HEK293 (cell line): Measurements from ENCODE around the gene ETNK1.

Source experiments
- ZBTB7A ChIP-seq: fragments of 450-650 bp; formaldehyde crosslinking; IDR thresholded peaks from 2 replicates; pipeline ENCODE4 v1.5.1; 2016; ENCODE audit warnings: low read depth, missing biosample characterization, missing genetic modification characterization
- ZFP41 ChIP-seq: fragments of 450-650 bp; formaldehyde crosslinking; IDR thresholded peaks from 2 replicates; pipeline ENCODE4 v1.5.1; 2016; ENCODE audit warnings: missing biosample characterization, missing genetic modification characterization, borderline replicate concordance
- ZNF121 ChIP-seq: fragments of 450-650 bp; formaldehyde crosslinking; IDR thresholded peaks from 2 replicates; pipeline ENCODE4 v1.5.1; 2016; ENCODE audit warnings: missing biosample characterization, missing genetic modification characterization
- ZNF140 ChIP-seq: fragments of 450-650 bp; formaldehyde crosslinking; IDR thresholded peaks from 2 replicates; pipeline ENCODE4 v1.5.1; 2016; ENCODE audit warnings: missing biosample characterization, missing genetic modification characterization
- ZNF175 ChIP-seq: fragments of 450-650 bp; formaldehyde crosslinking; IDR thresholded peaks from 2 replicates; pipeline ENCODE4 v1.5.1; 2016; ENCODE audit warnings: missing biosample characterization, missing genetic modification characterization
- ZNF510 ChIP-seq: fragments of 450-650 bp; formaldehyde crosslinking; IDR thresholded peaks from 2 replicates; pipeline ENCODE4 v1.5.1; 2018; ENCODE audit warnings: mild to moderate bottlenecking, missing genetic modification characterization, missing biosample characterization; ENCODE audit not compliant: insufficient replicate concordance
- TF ChIP-seq, protein P1 (sequence below): fragments of 450-650 bp; formaldehyde crosslinking; IDR thresholded peaks from 2 replicates; pipeline ENCODE4 v1.5.1; 2016; ENCODE audit warnings: missing biosample characterization, missing genetic modification characterization
- TF ChIP-seq, protein P2 (sequence below): fragments of 450-650 bp; formaldehyde crosslinking; IDR thresholded peaks from 2 replicates; pipeline ENCODE4 v1.5.0; 2017; ENCODE audit warnings: missing biosample characterization, missing genetic modification characterization, borderline replicate concordance

DNA sequence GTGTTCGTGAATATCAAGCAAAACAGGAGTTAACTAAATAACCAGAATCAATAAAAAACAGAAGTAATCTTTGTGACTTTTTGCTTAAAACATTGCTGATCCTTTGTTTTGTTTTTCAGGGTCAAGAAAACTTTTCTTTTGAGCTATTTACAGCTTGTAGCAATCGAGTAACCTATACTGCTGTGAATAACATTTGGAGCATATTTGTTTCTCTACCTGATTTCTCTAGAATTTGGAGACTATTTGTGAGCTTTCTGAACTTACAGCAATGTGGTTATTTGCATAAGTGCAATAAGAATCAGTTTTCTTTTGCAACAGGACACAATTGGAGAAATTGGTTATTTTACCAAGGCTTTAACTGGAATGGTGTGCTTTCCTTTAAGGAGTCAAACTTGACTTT is 7.3 kb upstream of the ETNK1 start:
- no peak for TF ChIP-seq ZNF121
- no peak for TF ChIP-seq ZBTB7A
- TF ChIP-seq ZNF175 (tag by site-specific recombination) = no peak
- no peak for TF ChIP-seq ZNF510 (tag by site-specific recombination)
- TF ChIP-seq, protein P1, sequence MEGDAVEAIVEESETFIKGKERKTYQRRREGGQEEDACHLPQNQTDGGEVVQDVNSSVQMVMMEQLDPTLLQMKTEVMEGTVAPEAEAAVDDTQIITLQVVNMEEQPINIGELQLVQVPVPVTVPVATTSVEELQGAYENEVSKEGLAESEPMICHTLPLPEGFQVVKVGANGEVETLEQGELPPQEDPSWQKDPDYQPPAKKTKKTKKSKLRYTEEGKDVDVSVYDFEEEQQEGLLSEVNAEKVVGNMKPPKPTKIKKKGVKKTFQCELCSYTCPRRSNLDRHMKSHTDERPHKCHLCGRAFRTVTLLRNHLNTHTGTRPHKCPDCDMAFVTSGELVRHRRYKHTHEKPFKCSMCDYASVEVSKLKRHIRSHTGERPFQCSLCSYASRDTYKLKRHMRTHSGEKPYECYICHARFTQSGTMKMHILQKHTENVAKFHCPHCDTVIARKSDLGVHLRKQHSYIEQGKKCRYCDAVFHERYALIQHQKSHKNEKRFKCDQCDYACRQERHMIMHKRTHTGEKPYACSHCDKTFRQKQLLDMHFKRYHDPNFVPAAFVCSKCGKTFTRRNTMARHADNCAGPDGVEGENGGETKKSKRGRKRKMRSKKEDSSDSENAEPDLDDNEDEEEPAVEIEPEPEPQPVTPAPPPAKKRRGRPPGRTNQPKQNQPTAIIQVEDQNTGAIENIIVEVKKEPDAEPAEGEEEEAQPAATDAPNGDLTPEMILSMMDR (tag by site-specific recombination) = no peak
- TF ChIP-seq, protein P2, sequence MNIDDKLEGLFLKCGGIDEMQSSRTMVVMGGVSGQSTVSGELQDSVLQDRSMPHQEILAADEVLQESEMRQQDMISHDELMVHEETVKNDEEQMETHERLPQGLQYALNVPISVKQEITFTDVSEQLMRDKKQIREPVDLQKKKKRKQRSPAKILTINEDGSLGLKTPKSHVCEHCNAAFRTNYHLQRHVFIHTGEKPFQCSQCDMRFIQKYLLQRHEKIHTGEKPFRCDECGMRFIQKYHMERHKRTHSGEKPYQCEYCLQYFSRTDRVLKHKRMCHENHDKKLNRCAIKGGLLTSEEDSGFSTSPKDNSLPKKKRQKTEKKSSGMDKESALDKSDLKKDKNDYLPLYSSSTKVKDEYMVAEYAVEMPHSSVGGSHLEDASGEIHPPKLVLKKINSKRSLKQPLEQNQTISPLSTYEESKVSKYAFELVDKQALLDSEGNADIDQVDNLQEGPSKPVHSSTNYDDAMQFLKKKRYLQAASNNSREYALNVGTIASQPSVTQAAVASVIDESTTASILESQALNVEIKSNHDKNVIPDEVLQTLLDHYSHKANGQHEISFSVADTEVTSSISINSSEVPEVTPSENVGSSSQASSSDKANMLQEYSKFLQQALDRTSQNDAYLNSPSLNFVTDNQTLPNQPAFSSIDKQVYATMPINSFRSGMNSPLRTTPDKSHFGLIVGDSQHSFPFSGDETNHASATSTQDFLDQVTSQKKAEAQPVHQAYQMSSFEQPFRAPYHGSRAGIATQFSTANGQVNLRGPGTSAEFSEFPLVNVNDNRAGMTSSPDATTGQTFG (tag by site-specific recombination) = no peak
- no peak for TF ChIP-seq ZNF140 (tag by site-specific recombination)
- TF ChIP-seq ZFP41 (tag by site-specific recombination) = no peak
